GM12878 (cell line): ENCODE measurements around the gene RBM19. TPM values are rescaled to one million over a fixed set of nuclear protein-coding genes. Genes with fewer than 3 reads are reported as not detected.

Source experiments
- E4F1 ChIP-seq: fragments of 450-650 bp; IDR thresholded peaks from 2 replicates; pipeline ENCODE4 v1.6.1; 2018; ENCODE audit warnings: borderline replicate concordance, mild to moderate bottlenecking; ENCODE audit not compliant: partially characterized antibody
- FOS ChIP-seq: IDR thresholded peaks from 3 replicates; pipeline ENCODE4 v1.6.1; 2011; ENCODE audit warnings: borderline replicate concordance; ENCODE audit not compliant: insufficient read length; ENCODE audit errors: extremely low read depth
- MEF2B ChIP-seq: fragments of 450-650 bp; IDR thresholded peaks from 2 replicates; pipeline ENCODE4 v1.6.1; 2018; ENCODE audit warnings: mild to moderate bottlenecking, moderate library complexity; ENCODE audit not compliant: partially characterized antibody, poor library complexity, severe bottlenecking
- MLLT1 ChIP-seq: fragments of 450-650 bp; IDR thresholded peaks from 2 replicates; pipeline ENCODE4 v1.6.1; 2016; ENCODE audit warnings: mild to moderate bottlenecking
- NFYB ChIP-seq: IDR thresholded peaks from 2 replicates; pipeline ENCODE4 v1.6.1; 2011; ENCODE audit warnings: low read depth, mild to moderate bottlenecking, low read length, improper control_type of control experiment, moderate library complexity; ENCODE audit not compliant: insufficient read depth
- USF1 ChIP-seq: IDR thresholded peaks from 2 replicates; pipeline ENCODE4 v1.6.1; 2011; ENCODE audit warnings: borderline replicate concordance, low read depth, mild to moderate bottlenecking, moderate library complexity, mixed read lengths, low read length; ENCODE audit not compliant: insufficient read depth; ENCODE audit errors: extremely low read length
- ZNF274 ChIP-seq: IDR thresholded peaks from one replicate; pipeline ENCODE4 v1.8.0; 2011; ENCODE audit not compliant: insufficient read length, insufficient read depth
- polyA plus RNA-seq, 11 experiments: library from polyadenylated mRNA; depleted of rRNA in 4 of 11; unstranded in 6 of 11; stranded (reverse) in 5 of 11; fragments of >200 nt; fragmentation: Nextera tagmentation in 4 of 11; fragmentation: Illumina TruSeq in 1 of 11; extraction: Ambion mirVana in 4 of 11; extraction: Trizol in 1 of 11; gene quantifications; 1 replicate in 1 of 11; 2 replicates in 10 of 11; pipeline versions ENCODE4 v1.2.1 to v1.2.3, GENCODE V29; 2011 to 2016; ENCODE audit warnings: inconsistent platforms in 2 of 11, missing spikeins in 2 of 11, low read depth in 1 of 11
- total RNA-seq, 4 experiments: library from RNA; depleted of rRNA in 3 of 4; stranded (reverse); fragments of >200 nt in 3 of 4; fragmentation: Illumina TruSeq in 1 of 4; extraction: Trizol in 1 of 4; gene quantifications; 2 replicates each; pipeline versions ENCODE4 v1.2.1 to v1.2.3, GENCODE V29; 2013 to 2021

The RBM19 gene
- total and polyA plus RNA-seq, 10 of the 15 experiments (the other 5 are each of a cell fraction or from before 2014, with no cell fraction given): 4.2 to 42.9 (median 28.4) TPM

- TF ChIP-seq MLLT1 (no peak), NFYB (no peak), MEF2B (no peak), E4F1 (no peak), FOS (no peak), ZNF274 (no peak), USF1 (no peak)
Observed at GRCh38 chr12:113949321-113950305, 16.5 kb downstream of the RBM19 start (continued).
